ENCODE results near the gene AGBL4.

DNA sequence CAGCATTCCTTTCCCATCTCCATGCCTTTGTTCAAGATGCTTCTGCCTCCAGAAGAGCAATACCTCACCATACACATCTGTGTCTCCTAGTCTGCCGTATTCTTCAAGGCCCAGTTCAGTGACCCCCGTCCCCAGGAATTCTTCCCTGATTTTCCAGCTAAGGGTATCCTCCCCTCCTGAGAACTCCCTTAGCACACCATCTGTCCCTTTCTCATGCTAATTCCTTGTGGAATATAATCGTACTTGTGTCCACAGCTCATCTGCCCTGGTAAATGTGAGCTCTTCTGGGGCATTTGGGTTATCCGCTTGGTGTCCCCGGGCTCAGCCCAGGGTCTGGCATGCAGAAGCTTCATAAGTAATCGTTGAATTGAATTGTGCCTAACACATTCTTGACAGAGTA is 1288.0 kb downstream of the AGBL4 start:
- TF ChIP-seq, protein P1, sequence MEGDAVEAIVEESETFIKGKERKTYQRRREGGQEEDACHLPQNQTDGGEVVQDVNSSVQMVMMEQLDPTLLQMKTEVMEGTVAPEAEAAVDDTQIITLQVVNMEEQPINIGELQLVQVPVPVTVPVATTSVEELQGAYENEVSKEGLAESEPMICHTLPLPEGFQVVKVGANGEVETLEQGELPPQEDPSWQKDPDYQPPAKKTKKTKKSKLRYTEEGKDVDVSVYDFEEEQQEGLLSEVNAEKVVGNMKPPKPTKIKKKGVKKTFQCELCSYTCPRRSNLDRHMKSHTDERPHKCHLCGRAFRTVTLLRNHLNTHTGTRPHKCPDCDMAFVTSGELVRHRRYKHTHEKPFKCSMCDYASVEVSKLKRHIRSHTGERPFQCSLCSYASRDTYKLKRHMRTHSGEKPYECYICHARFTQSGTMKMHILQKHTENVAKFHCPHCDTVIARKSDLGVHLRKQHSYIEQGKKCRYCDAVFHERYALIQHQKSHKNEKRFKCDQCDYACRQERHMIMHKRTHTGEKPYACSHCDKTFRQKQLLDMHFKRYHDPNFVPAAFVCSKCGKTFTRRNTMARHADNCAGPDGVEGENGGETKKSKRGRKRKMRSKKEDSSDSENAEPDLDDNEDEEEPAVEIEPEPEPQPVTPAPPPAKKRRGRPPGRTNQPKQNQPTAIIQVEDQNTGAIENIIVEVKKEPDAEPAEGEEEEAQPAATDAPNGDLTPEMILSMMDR (IDR thresholded peaks at IDR 0.05) = no peak
- TF ChIP-seq POLR2A (IDR thresholded peaks at IDR 0.05) = no peak

Measured in breast epithelium (tissue), 3 donors.